ENCODE results near the gene VIM.
A peak's percentile ranks its signal among the peaks of the same experiment; 100 is the strongest.

VIM gene

DNA sequence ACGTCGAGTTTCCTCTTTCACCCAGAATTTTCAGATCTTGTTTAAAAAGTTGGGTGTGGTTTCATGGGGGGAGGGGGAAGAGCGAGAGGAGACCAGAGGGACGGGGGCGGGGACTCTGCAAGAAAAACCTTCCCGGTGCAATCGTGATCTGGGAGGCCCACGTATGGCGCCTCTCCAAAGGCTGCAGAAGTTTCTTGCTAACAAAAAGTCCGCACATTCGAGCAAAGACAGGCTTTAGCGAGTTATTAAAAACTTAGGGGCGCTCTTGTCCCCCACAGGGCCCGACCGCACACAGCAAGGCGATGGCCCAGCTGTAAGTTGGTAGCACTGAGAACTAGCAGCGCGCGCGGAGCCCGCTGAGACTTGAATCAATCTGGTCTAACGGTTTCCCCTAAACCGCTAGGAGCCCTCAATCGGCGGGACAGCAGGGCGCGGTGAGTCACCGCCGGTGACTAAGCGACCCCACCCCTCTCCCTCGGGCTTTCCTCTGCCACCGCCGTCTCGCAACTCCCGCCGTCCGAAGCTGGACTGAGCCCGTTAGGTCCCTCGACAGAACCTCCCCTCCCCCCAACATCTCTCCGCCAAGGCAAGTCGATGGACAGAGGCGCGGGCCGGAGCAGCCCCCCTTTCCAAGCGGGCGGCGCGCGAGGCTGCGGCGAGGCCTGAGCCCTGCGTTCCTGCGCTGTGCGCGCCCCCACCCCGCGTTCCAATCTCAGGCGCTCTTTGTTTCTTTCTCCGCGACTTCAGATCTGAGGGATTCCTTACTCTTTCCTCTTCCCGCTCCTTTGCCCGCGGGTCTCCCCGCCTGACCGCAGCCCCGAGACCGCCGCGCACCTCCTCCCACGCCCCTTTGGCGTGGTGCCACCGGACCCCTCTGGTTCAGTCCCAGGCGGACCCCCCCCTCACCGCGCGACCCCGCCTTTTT lies at the start of gene VIM:
TSS of gene VIM (plus strand) at position 151 of the 925 bp plus-strand sequence. CDS start 1,182 bp downstream, outside the sequence.
- FAIRE-seq, result no peak

DNA sequence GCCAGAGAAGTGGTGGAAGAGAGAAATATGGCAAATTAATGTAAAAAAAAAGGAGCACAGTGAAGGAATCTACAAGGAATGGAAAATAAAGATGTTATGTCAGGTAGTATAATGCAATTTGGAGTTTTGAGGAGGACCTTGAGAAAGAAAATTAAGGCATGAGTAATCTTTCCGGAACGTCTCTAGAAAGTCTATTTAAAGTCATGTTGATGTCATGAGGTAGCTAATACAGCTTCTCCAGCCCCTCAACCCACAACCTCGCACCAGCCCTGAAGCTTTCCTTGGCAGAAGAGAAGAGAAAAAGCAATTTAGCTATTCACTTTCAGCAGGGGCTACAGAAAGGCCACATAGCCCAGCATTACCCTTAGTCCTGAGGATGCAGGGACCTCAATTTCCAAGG lies 49.0 kb upstream of the VIM start:
- FAIRE-seq, result no peak

DNA sequence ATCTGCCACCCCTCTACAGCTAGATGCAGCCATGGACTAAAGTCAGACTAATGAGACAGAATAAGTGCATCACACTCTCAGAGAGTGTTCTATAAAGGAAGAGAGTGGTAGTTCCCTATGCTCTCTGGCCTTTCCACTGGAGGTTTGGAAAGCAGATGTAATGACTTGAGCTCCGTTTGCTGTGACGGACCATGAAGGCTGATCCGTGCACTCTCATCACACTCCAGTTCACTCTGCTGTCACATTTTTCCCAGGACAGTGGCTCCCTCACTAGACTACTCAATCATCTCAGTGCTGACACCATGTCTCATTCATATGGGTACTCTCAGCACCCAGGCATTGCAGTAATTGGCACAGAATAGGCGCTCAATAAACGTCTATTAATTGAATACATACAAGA lies 46.9 kb upstream of the VIM start:
- FAIRE-seq, result no peak

DNA sequence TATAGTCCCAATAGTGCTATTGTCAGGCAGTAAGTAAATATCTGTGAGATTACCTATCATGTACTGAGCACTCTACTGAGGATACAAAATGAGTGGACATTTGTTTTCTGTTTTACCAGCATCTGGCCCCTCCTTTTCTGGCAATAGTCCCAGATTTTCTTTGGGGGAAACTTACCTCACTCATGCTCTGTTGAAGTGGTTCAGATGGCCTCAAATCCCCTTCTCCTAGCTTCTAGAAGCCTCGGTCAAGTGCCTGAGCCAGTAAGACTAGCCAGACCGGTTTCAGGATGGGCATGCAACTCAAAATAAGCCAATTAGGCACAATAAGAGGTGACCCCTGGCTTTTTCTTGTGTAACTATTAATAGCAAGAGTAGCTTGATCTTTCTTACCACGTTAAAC lies 46.3 kb upstream of the VIM start:
- FAIRE-seq, result no peak

DNA sequence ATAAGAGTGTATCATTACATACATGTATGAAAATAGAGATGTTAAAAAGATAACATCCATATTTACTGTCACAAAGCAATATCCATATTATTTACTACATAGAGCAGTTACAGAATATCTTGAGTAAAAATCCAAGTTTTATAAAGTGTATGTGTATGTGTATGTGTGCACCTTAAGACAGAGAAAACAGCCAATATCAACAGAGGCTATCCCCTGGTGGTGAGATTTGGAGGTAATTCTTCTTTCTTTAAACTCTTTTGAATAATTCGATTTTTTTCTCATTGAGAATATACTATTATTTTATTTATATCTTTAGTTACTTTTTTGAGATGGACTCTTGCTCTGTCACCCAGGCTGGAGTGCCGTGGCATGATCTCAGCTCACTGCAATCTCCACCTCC lies 44.9 kb upstream of the VIM start:
- no peak for FAIRE-seq

DNA sequence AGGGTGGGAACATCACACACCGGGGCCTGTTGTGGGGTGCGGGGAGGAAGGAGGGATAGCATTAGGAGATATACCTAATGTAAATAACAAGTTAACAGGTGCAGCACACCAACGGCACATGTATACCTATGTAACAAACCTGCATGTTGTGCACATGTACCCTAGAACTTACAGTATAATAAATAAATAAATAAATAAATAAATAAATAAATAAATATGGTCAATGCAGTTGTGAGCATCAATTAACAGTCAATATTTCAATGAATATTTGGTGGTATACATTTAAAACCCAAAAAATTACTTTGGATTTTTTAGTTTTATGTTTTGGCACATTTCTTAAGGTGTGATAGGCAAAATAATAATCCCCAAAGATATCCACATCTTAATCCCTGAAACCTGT lies 42.2 kb upstream of the VIM start:
- no peak for FAIRE-seq

DNA sequence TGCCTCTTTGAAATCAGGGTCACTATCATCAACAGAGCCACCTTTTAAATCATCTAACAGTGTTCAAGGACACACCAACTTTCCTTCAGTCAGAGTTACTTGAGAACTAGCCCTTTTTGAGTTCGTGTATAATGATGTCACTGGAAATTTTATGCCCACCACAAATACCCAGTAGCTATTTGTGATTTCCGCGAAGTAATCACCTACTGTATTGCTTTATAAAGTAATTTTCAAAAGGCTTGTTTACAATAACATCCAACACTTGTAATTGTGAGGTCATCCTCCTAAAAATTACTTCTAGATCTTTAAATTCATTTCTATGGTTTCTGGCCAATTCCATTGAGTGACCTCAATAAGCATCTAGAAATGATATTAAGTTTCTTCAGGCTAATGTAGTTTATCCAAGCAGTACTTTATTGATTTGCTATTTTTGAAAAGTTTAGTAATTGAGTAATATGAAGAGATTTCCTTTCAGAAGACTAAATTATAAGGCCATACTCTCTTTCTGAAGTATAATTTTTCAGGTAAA lies 39.3 kb upstream of the VIM start:
- FAIRE-seq, result no peak

DNA sequence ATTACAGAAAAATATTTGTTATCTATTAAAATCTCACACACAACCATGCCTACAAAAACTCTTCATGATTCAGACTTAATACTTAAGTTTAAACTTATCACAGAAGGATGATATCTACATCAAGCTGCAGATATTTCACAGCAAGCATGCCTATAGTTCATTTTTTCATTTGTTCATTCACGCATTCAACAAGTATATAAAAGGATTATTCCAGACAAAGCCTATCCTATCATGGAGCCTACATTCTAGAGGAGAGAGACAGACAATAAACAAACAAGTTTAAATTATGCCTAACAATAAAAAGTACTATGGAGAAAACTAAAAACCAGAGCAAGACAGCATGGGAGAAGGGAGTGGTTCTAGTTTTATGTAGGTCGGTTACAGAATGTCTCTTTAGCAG lies 37.4 kb upstream of the VIM start:
- FAIRE-seq, result no peak

DNA sequence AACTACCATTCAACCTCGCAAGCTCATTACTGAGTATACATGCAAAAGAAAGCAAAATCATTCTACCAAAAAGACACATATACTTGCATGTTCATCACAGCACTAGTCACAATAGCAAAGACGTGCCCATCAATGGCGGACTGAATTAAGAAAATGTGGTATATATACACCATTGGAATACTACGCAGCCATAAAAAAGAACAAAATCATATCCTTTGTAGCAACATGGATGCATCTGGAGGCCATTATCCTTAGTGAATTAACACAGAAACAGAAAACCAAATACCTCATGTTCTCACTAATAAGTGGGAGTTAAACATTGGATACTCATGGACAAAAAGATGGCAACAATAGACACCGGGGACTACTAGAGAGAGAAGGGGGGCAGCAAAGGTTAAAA lies 33.0 kb upstream of the VIM start:
- FAIRE-seq, result no peak

DNA sequence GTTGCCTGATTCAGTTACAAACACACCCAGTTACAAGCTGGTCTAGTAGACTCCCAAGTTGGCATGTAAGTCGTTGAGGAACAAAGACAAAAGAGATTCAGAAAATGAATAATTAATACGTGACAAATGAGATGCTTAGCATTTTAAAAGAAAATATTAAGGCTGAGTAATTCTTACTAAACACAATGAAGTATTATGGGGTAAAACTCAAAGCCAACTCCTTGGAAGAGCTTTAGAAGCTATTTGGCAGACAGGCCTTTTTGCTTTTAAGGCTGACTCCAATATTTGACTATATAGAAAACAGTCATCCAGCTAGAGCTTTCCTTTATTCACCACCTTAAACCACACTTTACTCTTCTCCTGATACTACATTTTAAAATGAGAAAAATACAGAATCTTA lies 32.0 kb upstream of the VIM start:
- no peak for FAIRE-seq

DNA sequence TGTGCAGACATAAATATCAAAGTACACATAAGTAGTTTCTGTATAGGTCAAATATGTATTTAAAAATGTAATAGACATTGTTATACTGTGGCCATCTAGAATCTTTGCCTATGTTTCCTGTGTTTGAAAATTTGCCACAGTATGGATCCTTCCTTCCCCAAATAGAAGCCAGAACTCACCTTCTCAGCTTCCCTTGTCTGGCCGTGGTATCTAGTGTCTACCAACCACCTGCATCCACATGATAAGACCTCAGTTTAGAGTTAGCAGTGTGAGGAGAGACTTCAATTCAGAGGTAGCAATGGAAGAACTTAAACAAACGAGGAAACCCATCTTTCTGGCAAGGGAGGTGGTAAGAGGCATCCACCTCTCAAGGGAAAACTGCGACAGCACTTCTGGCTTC lies 31.5 kb upstream of the VIM start:
- FAIRE-seq, result no peak

DNA sequence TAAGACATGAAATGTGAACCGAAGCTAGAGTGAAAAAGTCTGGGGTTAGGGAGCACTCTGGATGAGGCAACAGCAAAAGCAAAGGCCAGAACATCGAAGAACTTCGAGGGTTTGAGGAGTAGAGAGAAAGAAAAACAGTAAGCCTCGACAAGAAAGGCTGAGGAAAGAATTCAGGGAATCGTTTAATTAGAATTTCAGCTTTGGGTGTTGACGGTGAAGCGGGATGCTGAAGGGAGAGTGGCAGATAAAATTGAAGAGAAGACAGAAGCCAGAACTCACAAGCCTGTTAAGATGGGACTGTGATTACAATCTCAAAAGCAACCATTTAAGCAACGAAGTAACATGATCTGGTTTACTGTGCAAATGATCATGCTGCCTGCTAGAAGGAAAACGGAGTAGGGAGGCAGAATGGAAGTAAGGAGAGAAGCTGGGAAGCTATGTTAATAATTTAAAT lies 28.7 kb upstream of the VIM start:
- no peak for FAIRE-seq

DNA sequence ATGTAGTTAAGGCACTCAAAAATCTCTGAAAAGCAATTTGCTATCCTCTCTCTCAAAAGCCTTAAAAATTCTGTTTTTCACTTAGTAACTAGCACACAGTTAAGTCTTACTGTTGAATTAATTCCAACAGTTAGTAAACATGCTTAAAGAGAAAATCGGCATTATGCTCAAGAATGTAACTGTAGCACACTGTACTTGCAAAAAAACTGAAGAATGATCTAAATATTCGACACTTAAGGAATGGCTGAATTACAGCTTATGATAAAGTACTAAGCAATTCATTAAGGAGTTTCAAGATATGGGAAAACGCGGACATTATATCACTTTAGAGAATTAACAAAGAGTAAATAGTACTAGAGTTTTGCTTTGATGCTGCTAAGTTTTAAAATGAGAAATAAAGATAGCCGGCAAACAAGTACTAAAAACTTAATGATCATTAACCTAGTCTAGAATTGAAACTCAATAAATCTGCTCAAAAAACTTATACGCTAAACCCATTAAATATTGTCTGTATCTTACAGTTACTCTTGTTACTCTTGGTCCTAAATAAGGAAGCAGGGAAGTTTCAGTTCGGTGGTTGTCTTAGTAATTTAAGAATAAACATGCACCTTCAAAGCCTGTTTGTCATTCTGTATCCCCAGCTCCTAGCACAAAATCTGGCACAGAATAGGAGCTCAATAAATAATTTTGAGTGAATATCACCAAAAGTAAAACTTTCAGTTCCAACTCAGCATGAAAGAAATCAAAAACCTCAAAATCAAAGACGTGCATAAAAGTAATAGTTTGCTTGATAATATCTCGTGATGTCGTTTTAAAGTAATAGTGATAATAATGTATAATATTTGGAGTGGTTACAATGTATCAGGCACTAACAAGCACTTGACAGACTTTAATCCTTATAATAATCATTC lies 27.8 kb upstream of the VIM start:
- no peak for FAIRE-seq

DNA sequence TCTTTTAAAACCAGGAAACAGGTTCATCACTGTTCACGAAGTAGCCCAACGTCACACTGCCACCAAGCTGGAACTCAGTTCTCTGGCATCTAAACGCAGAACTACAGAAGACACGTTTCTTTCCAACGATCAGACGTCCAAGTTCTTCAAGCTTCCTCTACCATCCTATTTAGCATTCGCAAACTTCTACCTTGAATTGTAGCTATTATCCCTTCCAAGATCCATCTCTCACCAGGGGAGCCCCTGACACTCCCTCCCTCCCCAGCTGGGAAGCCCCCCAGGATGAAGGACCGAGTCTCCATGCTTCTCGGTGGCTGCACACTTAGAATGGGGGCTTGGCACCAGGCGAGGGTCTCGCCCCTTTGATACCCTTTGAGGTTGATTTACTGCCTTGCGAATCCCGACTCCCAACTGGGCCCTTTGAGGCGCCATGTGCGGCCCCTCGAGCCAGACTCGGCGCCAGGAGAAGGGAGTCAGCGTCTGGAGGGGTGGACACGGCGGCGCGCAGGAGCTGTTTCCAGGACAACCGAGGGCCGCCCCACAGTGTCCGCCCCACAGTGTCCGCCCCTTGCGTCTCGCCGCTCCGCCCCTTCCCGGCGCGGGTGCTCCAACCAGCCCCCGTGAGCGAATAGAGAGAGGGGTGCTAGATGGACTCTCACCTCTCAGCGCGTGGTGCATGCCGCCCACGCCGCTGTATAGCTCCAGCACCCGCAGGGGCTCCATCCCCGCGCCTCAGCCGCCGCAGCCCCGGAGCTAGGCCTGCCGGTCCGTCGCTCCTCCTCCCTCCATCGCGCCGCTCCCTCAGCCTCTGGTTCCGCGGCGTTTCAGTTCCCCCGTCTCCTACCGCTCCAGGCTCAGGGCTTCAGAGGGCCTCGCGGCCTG lies 26.9 kb upstream of the VIM start, which contains the start of gene TRDMT1:
TSS of gene TRDMT1 (minus strand) at position 761 of the 882 bp plus-strand sequence. CDS start at position 723, 38 bp downstream.
- FAIRE-seq, result no peak

DNA sequence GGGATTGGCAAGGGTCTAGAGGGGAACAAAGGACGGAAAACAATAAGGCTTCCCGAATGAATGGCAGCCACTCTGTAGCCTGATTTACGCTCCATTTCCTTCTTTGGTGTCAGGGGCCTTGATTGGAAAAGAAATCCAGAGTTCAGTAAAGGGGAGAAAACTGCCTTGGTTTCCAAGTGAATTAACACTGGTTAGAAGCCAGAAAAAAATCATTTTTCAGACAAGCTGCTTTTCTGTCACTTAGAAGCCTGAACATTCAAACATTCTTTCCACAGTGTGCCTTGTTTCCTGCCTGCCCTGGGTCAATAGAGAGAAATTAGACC lies 26.3 kb upstream of the VIM start:
- no peak for FAIRE-seq

DNA sequence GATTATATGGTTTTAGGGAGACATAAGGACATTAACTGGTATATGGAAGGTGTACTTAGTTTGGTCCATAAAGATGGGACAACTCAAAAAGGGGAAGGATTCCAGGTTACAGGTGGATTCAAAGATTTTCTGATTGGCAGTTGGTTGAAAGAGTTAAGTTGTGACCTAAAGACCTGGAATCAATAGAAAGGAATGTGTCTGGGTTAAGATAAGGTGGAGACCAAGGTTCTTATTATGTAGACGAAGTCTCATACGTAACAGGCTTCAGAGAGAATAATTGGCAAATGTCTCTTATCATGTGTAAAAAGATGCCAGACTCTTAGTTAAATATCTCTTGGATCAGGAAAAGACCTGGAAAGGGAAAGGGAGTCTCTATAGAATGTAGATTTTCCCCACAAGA lies 25.5 kb upstream of the VIM start:
- FAIRE-seq, result no peak

DNA sequence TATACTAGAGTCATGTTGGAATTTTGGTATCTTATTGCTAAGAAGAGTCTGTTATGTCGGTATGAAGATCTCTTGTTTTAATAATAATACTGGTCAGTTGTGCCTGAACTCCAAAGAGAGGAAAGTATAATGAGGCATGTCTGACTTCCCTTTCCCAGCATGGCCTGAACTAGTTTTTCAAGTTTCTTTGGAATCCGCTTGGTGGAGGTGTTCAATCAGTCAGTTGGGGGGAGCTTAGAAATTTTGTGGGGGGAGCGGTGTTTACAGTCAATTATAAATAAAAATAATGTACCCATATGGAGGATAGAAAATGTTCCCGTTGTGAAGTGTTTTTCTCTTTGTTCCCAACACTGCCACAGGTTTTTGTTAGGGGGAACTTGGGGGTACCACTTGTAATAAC lies 25.0 kb upstream of the VIM start:
- no peak for FAIRE-seq

DNA sequence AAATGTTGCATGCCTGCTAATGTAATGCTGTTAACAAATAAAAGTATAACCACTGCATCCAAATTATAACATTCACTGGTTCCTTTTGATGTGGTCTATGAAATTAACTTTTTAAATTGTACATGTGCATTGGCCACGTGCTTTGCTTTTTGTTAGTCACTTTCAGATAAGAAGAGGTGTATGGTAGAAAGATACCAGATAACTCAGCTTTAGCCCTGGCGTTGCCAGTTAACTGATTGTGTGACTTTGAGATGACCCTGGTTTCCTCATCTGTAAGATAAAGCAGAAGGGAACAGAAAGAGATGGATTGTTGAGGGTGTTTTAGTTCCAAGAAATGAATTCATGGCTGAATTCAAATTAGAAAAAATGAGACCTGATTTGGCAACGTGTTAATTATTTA lies 24.6 kb upstream of the VIM start:
- FAIRE-seq, result no peak

DNA sequence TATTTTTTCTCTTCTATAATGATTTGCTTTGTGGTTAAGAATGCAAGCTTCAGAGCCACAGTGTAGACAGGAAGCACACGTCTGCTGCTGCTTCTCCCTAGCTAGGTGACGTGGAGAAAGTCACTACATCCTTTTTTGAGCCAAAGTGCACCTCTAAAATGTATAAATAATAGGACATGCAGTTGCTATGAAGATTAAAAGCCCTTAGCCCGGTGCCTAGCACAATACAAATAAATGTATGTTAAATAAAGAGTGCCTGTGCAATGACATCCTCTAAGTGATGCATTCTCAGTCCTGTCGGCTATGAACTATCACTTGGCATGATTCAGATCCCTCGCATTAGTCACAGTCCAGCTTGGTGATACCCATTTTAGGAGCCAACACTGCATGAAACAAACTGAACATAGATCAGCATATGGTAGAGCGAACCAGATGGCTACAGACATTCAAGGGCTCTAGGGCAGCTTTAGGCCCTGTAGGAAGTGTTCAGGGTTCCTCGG lies 21.8 kb upstream of the VIM start:
- no peak for FAIRE-seq

DNA sequence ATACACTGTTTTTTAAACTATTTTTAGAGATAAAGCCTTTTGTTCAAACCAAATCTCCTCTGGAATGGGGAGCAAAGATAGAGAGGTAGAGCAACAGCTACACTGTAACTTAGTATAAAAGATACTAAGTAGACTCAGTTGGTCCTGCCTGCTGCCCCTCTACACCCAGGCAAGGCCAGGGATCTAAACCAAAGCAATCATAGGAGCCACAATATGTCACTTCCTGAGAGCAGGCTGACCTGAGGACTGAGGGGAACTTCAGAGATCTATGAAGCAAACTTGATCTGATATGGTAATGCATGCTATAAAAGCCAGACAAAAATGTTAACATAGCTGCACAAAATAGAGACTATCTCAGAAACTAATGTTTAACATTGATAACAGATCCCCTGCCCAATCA lies 19.6 kb upstream of the VIM start:
- no peak for FAIRE-seq

DNA sequence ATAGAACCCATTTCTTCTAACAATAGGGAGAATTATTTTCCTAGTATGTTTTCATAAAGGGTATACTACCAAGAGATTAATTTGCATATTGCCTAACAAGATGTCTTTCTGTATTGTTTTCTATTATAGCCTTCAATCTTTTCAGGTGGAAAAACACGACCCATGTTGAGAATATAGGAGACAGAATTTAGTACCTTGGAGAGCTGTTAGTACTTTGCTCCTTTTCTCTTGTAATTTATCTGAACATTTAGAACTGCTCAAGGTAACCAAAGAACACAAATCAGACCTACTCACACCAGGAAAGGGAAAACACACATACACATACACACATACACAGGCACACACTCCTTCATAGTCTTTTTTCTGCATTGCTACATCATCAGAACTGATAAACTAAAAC lies 18.7 kb upstream of the VIM start:
- FAIRE-seq, result no peak

DNA sequence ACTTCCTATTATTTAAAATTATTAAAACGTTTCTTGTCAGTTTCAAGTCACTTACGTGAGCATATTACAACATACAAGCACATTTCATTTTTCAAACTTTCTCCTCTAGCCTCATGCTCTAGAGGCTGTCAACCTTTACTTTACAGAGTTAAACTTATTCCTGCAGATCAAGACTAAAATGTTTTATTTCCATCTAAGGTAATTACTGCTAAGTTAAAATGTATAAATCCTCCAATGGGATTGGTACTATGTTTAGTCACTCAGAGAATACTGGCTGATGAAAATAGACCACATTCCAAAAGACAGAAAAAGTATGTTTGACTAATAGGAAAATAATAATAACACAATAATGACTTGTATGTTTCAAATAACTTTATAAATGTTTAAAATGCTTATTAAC lies 18.2 kb upstream of the VIM start:
- FAIRE-seq, result peak; percentile 21

All from colon (tissue), 2 donors.